Smooth muscle cell (in vitro differentiated cells): ENCODE measurements around the gene NECAB2. TPM values are rescaled to one million over a fixed set of nuclear protein-coding genes. Genes with fewer than 3 reads are reported as not detected.

Experiments used
- DNase-seq: peaks from one replicate; lab custom pipeline; 2025; ENCODE audit not compliant: unreplicated experiment; lab: John Stamatoyannopoulos, UW
- H2AFZ ChIP-seq: fragments of 200-600 bp; sonication (generic); 2 replicates; pipeline ENCODE4 v1.6.0; 2016; ENCODE audit warnings: antibody characterized with exemption, low read depth, mild to moderate bottlenecking
- H3F3A ChIP-seq: fragments of 200-600 bp; sonication (generic); 2 replicates; pipeline ENCODE4 v1.6.0; 2017; ENCODE audit warnings: antibody characterized with exemption, low read depth
- H3K27ac ChIP-seq: fragments of 200-600 bp; sonication (generic); 2 replicates; pipeline ENCODE4 v1.5.1; 2016; ENCODE audit warnings: low read depth, mild to moderate bottlenecking
- H3K27me3 ChIP-seq: fragments of 200-600 bp; sonication (generic); 2 replicates; pipeline ENCODE4 v1.6.1; 2016; ENCODE audit warnings: low read depth, mild to moderate bottlenecking
- H3K36me3 ChIP-seq: fragments of 200-600 bp; sonication (generic); 2 replicates; pipeline ENCODE4 v1.5.1; 2016; ENCODE audit warnings: low read depth
- H3K4me1 ChIP-seq: fragments of 200-600 bp; sonication (generic); 2 replicates; pipeline ENCODE4 v1.5.1; 2016; ENCODE audit warnings: low read depth
- H3K4me2 ChIP-seq: fragments of 200-600 bp; sonication (generic); 2 replicates; pipeline ENCODE4 v1.6.0; 2016; ENCODE audit warnings: mild to moderate bottlenecking
- H3K4me3 ChIP-seq: fragments of 200-600 bp; sonication (generic); 2 replicates; pipeline ENCODE4 v1.5.1; 2016; ENCODE audit warnings: mild to moderate bottlenecking
- H3K79me2 ChIP-seq: fragments of 200-600 bp; sonication (generic); 2 replicates; pipeline ENCODE4 v1.6.0; 2016; ENCODE audit warnings: low read depth, mild to moderate bottlenecking
- H3K9ac ChIP-seq: fragments of 200-600 bp; sonication (generic); 2 replicates; pipeline ENCODE4 v1.6.0; 2016; ENCODE audit warnings: low read depth
- H3K9me3 ChIP-seq: fragments of 200-600 bp; sonication (generic); replicated peaks from 2 replicates; pipeline ENCODE4 v1.5.1; 2016; ENCODE audit warnings: low read depth
- H4K20me1 ChIP-seq: fragments of 200-600 bp; sonication (generic); 2 replicates; pipeline ENCODE4 v1.6.0; 2016; ENCODE audit warnings: low read depth
- CTCF ChIP-seq: fragments of 200-600 bp; sonication (generic); IDR thresholded peaks from 2 replicates; pipeline ENCODE4 v1.5.1; 2017; ENCODE audit warnings: borderline replicate concordance, mild to moderate bottlenecking, antibody characterized with exemption; ENCODE audit not compliant: insufficient read depth, poor library complexity, severe bottlenecking
- WGBS: methylation state at CpG from one replicate; pipeline ENCODE4 v1.1.7; 2016; ENCODE audit warnings: low lambda C conversion rate; 5-methylcytosine and 5-hydroxymethylcytosine counted together
- polyA plus RNA-seq: library from polyadenylated mRNA; unstranded; fragments of >200 nt; fragmentation: Nextera tagmentation; extraction: Ambion mirVana; gene quantifications from 2 replicates; pipeline ENCODE4 v1.2.1, GENCODE V29; 2016
- total RNA-seq: library from RNA; depleted of rRNA; stranded (reverse); fragments of >200 nt; gene quantifications from 2 replicates; pipeline ENCODE4 v1.2.3, GENCODE V29; 2014

Gene NECAB2
- total and polyA plus RNA-seq, 2 experiments from 2014 or later: 0.22 to 1.7 TPM

GRCh38 chr16:84016477-84016876, 48.4 kb downstream of the NECAB2 start:
- H3K27ac ChIP-seq: no peak overlapping the region
- no peak overlapping the region for H3K4me3 ChIP-seq
- WGBS: 93% methylated on average over 12 of the region's 12 CpGs
- H4K20me1 ChIP-seq: no peaks in the 10 kb centered on the region
- H3K9me3 ChIP-seq: no peaks in the 10 kb centered on the region
- no peak overlapping the region for H3K9ac ChIP-seq
- H3K27me3 ChIP-seq: no peaks in the 10 kb centered on the region
- no peak for TF ChIP-seq CTCF
- H3K4me2 ChIP-seq: no peak overlapping the region
- no peak overlapping the region for H2AFZ ChIP-seq
- no peaks in the 10 kb centered on the region for H3K79me2 ChIP-seq
- no peaks in the 10 kb centered on the region for H3K4me1 ChIP-seq
- DNase-seq: no peak
- no peaks in the 10 kb centered on the region for H3F3A ChIP-seq
- H3K36me3 ChIP-seq: no peaks in the 10 kb centered on the region

GRCh38 chr16:84018710-84019109, 50.7 kb downstream of the NECAB2 start:
- no peaks in the 10 kb centered on the region for H3K4me1 ChIP-seq
- 90% methylated on average over 4 of the region's 4 CpGs for WGBS
- no peak overlapping the region for H3K27ac ChIP-seq
- no peaks in the 10 kb centered on the region for H3F3A ChIP-seq
- no peaks in the 10 kb centered on the region for H3K79me2 ChIP-seq
- no peaks in the 10 kb centered on the region for H4K20me1 ChIP-seq
- H3K9me3 ChIP-seq: no peaks in the 10 kb centered on the region
- no peak overlapping the region for H3K4me3 ChIP-seq
- H3K9ac ChIP-seq: no peak overlapping the region
- TF ChIP-seq CTCF: no peak
- no peak for DNase-seq
- H2AFZ ChIP-seq: no peak overlapping the region
- no peak overlapping the region for H3K4me2 ChIP-seq
- no peaks in the 10 kb centered on the region for H3K36me3 ChIP-seq
- no peaks in the 10 kb centered on the region for H3K27me3 ChIP-seq

- H3K9ac ChIP-seq: no peak overlapping the region
- no peaks in the 10 kb centered on the region for H4K20me1 ChIP-seq
- H3K36me3 ChIP-seq: no peaks in the 10 kb centered on the region
- no peak overlapping the region for H3K27ac ChIP-seq
- H3F3A ChIP-seq: no peaks in the 10 kb centered on the region
- whole genome bisulfite sequencing: 95% methylated on average over 9 of the region's 9 CpGs
- TF ChIP-seq CTCF: no peak
- DNase-seq: no peak
- H3K9me3 ChIP-seq: no peaks in the 10 kb centered on the region
- H3K27me3 ChIP-seq: no peaks in the 10 kb centered on the region
- no peak overlapping the region for H3K4me2 ChIP-seq
- H2AFZ ChIP-seq: no peak overlapping the region
- no peaks in the 10 kb centered on the region for H3K79me2 ChIP-seq
- H3K4me1 ChIP-seq: no peaks in the 10 kb centered on the region
- no peak overlapping the region for H3K4me3 ChIP-seq
Observed at GRCh38 chr16:84020353-84020752, 52.3 kb downstream of the NECAB2 start.

GRCh38 chr16:84021488-84021887, 53.4 kb downstream of the NECAB2 start:
- Histone ChIP-seq H3K9ac (no peak overlapping the region), H2AFZ (no peak overlapping the region), H3K4me1 (no peaks in the 10 kb centered on the region), H3K9me3 (no peaks in the 10 kb centered on the region), H3K27me3 (no peaks in the 10 kb centered on the region), H3K4me3 (no peak overlapping the region), H3K4me2 (no peak overlapping the region), H4K20me1 (no peaks in the 10 kb centered on the region), H3K79me2 (no peaks in the 10 kb centered on the region), H3K36me3 (no peaks in the 10 kb centered on the region), H3F3A (no peaks in the 10 kb centered on the region), H3K27ac (no peak overlapping the region)
- 94% methylated on average over 5 of the region's 5 CpGs for WGBS
- no peak for DNase-seq
- TF ChIP-seq CTCF: no peak
